H9 (cell line): Measurements from ENCODE around the gene BRD7. TPM values are rescaled to one million over a fixed set of nuclear protein-coding genes. Genes with fewer than 3 reads are reported as not detected.
A peak's percentile ranks its signal among the peaks of the same experiment; 100 is the strongest.

Source experiments
- DNase-seq: peaks from one replicate; pipeline ENCODE4 v3.0.0-alpha.2; 2017
- H2AFZ ChIP-seq: one replicate; pipeline ENCODE4 v1.6.1; 2013; ENCODE audit warnings: mild to moderate bottlenecking, low read length, control low read depth, moderate library complexity
- H2AK5ac ChIP-seq: 2 replicates; pipeline ENCODE4 v1.6.1; 2013; ENCODE audit warnings: low read length, control low read depth, mixed read lengths; ENCODE audit not compliant: insufficient read length
- H2BK120ac ChIP-seq: one replicate; pipeline ENCODE4 v1.6.1; 2013; ENCODE audit warnings: low read depth, mild to moderate bottlenecking, low read length, control low read depth, inconsistent platforms; ENCODE audit not compliant: poor library complexity, severe bottlenecking
- H2BK12ac ChIP-seq: 2 replicates; pipeline ENCODE4 v1.6.1; 2013; ENCODE audit warnings: low read length, control low read depth, mixed read lengths, low read depth; ENCODE audit not compliant: insufficient read length
- H2BK15ac ChIP-seq: 2 replicates; pipeline ENCODE4 v1.6.1; 2013; ENCODE audit warnings: low read depth, low read length, control low read depth
- H2BK20ac ChIP-seq: one replicate; pipeline ENCODE4 v1.6.1; 2013; ENCODE audit warnings: low read depth, mild to moderate bottlenecking, low read length, control low read depth, inconsistent platforms; ENCODE audit not compliant: poor library complexity, severe bottlenecking
- H2BK5ac ChIP-seq: 2 replicates; pipeline ENCODE4 v1.6.1; 2013; ENCODE audit warnings: low read length, control low read depth, mixed read lengths; ENCODE audit not compliant: insufficient read length
- H3K14ac ChIP-seq: 2 replicates; pipeline ENCODE4 v1.6.1; 2013; ENCODE audit warnings: low read length, control low read depth; ENCODE audit not compliant: insufficient read depth
- H3K18ac ChIP-seq: 2 replicates; pipeline ENCODE4 v1.6.1; 2013; ENCODE audit warnings: low read depth, mild to moderate bottlenecking, mixed read lengths, low read length, control low read depth; ENCODE audit not compliant: insufficient read length
- H3K23ac ChIP-seq: 2 replicates; pipeline ENCODE4 v1.6.1; 2013; ENCODE audit warnings: low read length, control low read depth, mixed read lengths, low read depth; ENCODE audit not compliant: insufficient read length
- H3K23me2 ChIP-seq: 2 replicates; pipeline ENCODE4 v1.6.1; 2013; ENCODE audit warnings: low read depth, mild to moderate bottlenecking, mixed read lengths, low read length, control low read depth; ENCODE audit not compliant: insufficient read length, poor library complexity, severe bottlenecking
- H3K27ac ChIP-seq: 2 replicates; pipeline ENCODE4 v1.5.1; 2013; ENCODE audit warnings: low read length, control low read depth, mixed read lengths, low read depth; ENCODE audit not compliant: insufficient read length
- H3K27me3 ChIP-seq: 2 replicates; pipeline ENCODE4 v1.6.1; 2013; ENCODE audit warnings: low read length, control low read depth, inconsistent platforms; ENCODE audit not compliant: insufficient read depth
- H3K4ac ChIP-seq: 2 replicates; pipeline ENCODE4 v1.6.1; 2013; ENCODE audit warnings: low read depth, mild to moderate bottlenecking, control low read depth, inconsistent platforms, low read length, moderate library complexity
- H3K4me1 ChIP-seq: 2 replicates; pipeline ENCODE4 v1.6.1; 2013; ENCODE audit warnings: low read length, control low read depth, inconsistent platforms; ENCODE audit not compliant: insufficient read depth
- H3K4me2 ChIP-seq: 2 replicates; pipeline ENCODE4 v1.6.1; 2013; ENCODE audit warnings: low read length, control low read depth, mixed read lengths; ENCODE audit not compliant: insufficient read length, insufficient read depth
- H3K56ac ChIP-seq: 2 replicates; pipeline ENCODE4 v1.6.1; 2013; ENCODE audit warnings: low read depth, mild to moderate bottlenecking, mixed read lengths, low read length, control low read depth; ENCODE audit not compliant: insufficient read length
- H3K79me1 ChIP-seq: 2 replicates; pipeline ENCODE4 v1.6.1; 2013; ENCODE audit warnings: low read depth, mild to moderate bottlenecking, moderate library complexity, low read length, control low read depth, inconsistent platforms; ENCODE audit not compliant: insufficient read depth, poor library complexity, severe bottlenecking
- H3K79me2 ChIP-seq: 2 replicates; pipeline ENCODE4 v1.6.1; 2013; ENCODE audit warnings: low read length, control low read depth, inconsistent platforms; ENCODE audit not compliant: insufficient read depth
- H3K9ac ChIP-seq: 2 replicates; pipeline ENCODE4 v1.6.1; 2013; ENCODE audit warnings: low read length, control low read depth, mixed read lengths; ENCODE audit not compliant: insufficient read length; ENCODE audit errors: extremely low read depth
- H3K9me3 ChIP-seq: one replicate; pipeline ENCODE4 v1.6.1; 2013; ENCODE audit warnings: low read depth, low read length, inconsistent platforms; ENCODE audit not compliant: control insufficient read depth
- H3T11ph ChIP-seq: one replicate; pipeline ENCODE4 v1.6.1; 2013; ENCODE audit warnings: mild to moderate bottlenecking, low read length, control low read depth, inconsistent platforms
- H4K20me1 ChIP-seq: one replicate; pipeline ENCODE4 v1.6.1; 2013; ENCODE audit not compliant: control insufficient read depth, insufficient read length, insufficient read depth
- H4K5ac ChIP-seq: 2 replicates; pipeline ENCODE4 v1.6.1; 2013; ENCODE audit warnings: low read depth, mild to moderate bottlenecking, mixed read lengths, low read length, control low read depth; ENCODE audit not compliant: insufficient read length
- H4K8ac ChIP-seq: replicated peaks from 2 replicates; pipeline ENCODE4 v1.6.1; 2013; ENCODE audit warnings: low read length, control low read depth, mixed read lengths, low read depth; ENCODE audit not compliant: insufficient read length
- H4K91ac ChIP-seq: 2 replicates; pipeline ENCODE4 v1.6.1; 2013; ENCODE audit warnings: low read depth, mild to moderate bottlenecking, moderate library complexity, mixed read lengths, low read length, control low read depth; ENCODE audit not compliant: insufficient read length
- H3K27ac Mint-ChIP-seq, 3 experiments: 2 replicates in 2 of 3; 3 replicates in 1 of 3; pipeline ENCODE4 v1.8.0; 2020 to 2021; ENCODE audit warnings: mixed read lengths in 3 of 3, mild to moderate bottlenecking in 1 of 3, moderate library complexity in 1 of 3
- H3K27me3 Mint-ChIP-seq: 2 replicates; pipeline ENCODE4 v1.8.0; 2021; ENCODE audit warnings: low read depth, mild to moderate bottlenecking, moderate library complexity, mixed read lengths
- H3K36me3 Mint-ChIP-seq, 3 experiments: 2 replicates in 2 of 3; 3 replicates in 1 of 3; pipeline ENCODE4 v1.8.0; 2020 to 2021; ENCODE audit warnings: low read depth in 3 of 3, mixed read lengths in 3 of 3; ENCODE audit not compliant: insufficient read depth in 1 of 3
- H3K4me1 Mint-ChIP-seq, 2 experiments: 2 replicates each; pipeline ENCODE4 v1.8.0; 2020; ENCODE audit warnings: mixed read lengths in 2 of 2
- H3K4me3 Mint-ChIP-seq, 2 experiments: 2 replicates in 1 of 2; 3 replicates in 1 of 2; pipeline ENCODE4 v1.8.0; 2020 to 2021; ENCODE audit warnings: mild to moderate bottlenecking in 2 of 2, mixed read lengths in 2 of 2, moderate library complexity in 1 of 2
- H3K9me3 Mint-ChIP-seq, 2 experiments: 2 replicates in 1 of 2; 3 replicates in 1 of 2; pipeline ENCODE4 v1.8.0; 2020; ENCODE audit warnings: mild to moderate bottlenecking in 2 of 2, mixed read lengths in 2 of 2, moderate library complexity in 1 of 2
- WGBS: extraction: QIAGEN DNeasy Blood & Tissue Kit; methylation state at CpG from one replicate; pipeline ENCODE4 v1.1.7; 2013; ENCODE audit warnings: missing lambda C conversion rate, low lambda C conversion rate, mixed read lengths; ENCODE audit not compliant: insufficient read length; ENCODE audit errors: extremely low coverage; 5-methylcytosine and 5-hydroxymethylcytosine counted together
- total RNA-seq: library from RNA; stranded (reverse); gene quantifications from 2 replicates; pipeline ENCODE4 v1.2.1, GENCODE V29; 2021
- TF ChIP-seq, protein P1 (sequence below): fragments of 200-600 bp; sonication (generic); conservative IDR thresholded peaks from 3 replicates; pipeline ENCODE4 v1.8.0; 2021; ENCODE audit warnings: antibody characterized with exemption, mild to moderate bottlenecking

BRD7 gene
- total RNA-seq, 1 experiment from 2014 or later, result 112 TPM

DNA sequence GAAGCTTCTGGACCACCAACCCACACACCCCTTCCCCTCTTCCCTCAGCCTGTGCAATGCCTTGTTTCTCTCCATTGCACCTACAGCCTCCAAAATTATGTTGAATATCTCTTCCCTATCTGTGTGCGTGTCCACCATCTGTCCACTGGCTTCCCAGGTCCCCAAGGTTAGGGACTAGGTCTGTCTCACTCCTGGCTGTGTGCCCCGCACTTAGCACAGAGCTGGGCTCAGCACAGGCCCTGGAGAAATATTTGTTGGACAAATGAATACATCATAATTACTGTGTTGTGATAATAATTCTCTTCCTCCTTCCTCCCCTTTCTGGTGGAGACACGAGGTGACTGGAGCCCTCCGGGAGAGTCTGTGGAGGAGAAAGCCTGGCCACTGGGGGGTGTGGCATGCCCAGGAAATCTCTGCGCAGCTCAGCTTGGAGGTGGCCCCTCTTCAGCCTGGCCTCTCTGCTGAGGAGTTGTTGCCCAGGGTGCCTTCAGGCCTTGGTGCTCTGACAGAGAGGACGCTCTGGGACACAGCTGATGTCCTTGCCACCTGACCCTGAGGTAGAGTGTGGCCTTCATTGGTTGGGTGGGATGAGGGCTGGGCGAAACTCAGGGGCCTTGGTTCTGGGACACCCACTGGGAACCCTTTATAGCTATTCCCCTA, 3.3 kb upstream of the BRD7 start:
- Histone ChIP-seq H3K4ac (no peak overlapping the region), H3K14ac (no peak overlapping the region), H3K23ac (no peak overlapping the region), H2AK5ac (no peak overlapping the region), H2BK5ac (no peak overlapping the region), H4K5ac (no peak overlapping the region), H4K20me1 (no peaks in the 10 kb centered on the region), H3K4me2 (no peak overlapping the region), H3K79me1 (peaks cover 4% of the 10 kb centered on the region), H3K9me3 (no peaks in the 10 kb centered on the region), H3K9ac (no peak overlapping the region), H2BK120ac (no peak overlapping the region), H3K79me2 (peaks cover 2% of the 10 kb centered on the region; the same call in 1 of the 2 replicates), H2BK20ac (no peak overlapping the region), H3K27ac (no peak overlapping the region), H4K91ac (no peak overlapping the region), H3K4me1 (no peaks in the 10 kb centered on the region; the same call in 1 of the 2 replicates), H2BK12ac (no peak overlapping the region), H3K56ac (no peak overlapping the region), H3T11ph (no peak overlapping the region), H3K27me3 (no peaks in the 10 kb centered on the region), H3K18ac (no peak overlapping the region), H2BK15ac (no peak overlapping the region), H3K23me2 (peaks cover 4% of the 10 kb centered on the region), H4K8ac (no peak overlapping the region), H2AFZ (no peak overlapping the region)
- no peak for DNase-seq
- H3K9me3 Mint-ChIP-seq, result no peaks in the 10 kb centered on the region
- no peak overlapping the region for H3K27ac Mint-ChIP-seq
- H3K4me3 Mint-ChIP-seq, result no peak overlapping the region; a peak in 1 of 5 replicates
- WGBS, result no CpG with 5 or more reads among the region's 7 CpGs
- peaks cover 15% of the 10 kb centered on the region for H3K27me3 Mint-ChIP-seq
- H3K36me3 Mint-ChIP-seq, result peaks cover 0 to 5% (median 3%) of the 10 kb centered on the region in 3 experiments; a peak in 3 of 7 replicates
- H3K4me1 Mint-ChIP-seq, result peaks cover 24 to 25% of the 10 kb centered on the region in 2 experiments
- TF ChIP-seq, protein P1, sequence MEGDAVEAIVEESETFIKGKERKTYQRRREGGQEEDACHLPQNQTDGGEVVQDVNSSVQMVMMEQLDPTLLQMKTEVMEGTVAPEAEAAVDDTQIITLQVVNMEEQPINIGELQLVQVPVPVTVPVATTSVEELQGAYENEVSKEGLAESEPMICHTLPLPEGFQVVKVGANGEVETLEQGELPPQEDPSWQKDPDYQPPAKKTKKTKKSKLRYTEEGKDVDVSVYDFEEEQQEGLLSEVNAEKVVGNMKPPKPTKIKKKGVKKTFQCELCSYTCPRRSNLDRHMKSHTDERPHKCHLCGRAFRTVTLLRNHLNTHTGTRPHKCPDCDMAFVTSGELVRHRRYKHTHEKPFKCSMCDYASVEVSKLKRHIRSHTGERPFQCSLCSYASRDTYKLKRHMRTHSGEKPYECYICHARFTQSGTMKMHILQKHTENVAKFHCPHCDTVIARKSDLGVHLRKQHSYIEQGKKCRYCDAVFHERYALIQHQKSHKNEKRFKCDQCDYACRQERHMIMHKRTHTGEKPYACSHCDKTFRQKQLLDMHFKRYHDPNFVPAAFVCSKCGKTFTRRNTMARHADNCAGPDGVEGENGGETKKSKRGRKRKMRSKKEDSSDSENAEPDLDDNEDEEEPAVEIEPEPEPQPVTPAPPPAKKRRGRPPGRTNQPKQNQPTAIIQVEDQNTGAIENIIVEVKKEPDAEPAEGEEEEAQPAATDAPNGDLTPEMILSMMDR, result peak; percentile 51
